Neural progenitor cell (in vitro differentiated cells): Measurements from ENCODE around the gene TAX1BP1. TPM values are rescaled to one million over a fixed set of nuclear protein-coding genes. Genes with fewer than 3 reads are reported as not detected.

Experiments
- DNase-seq: peaks from one replicate; pipeline ENCODE4 v3.0.0-alpha.2; 2016; ENCODE audit warnings: low spot score
- H2AFZ ChIP-seq: fragments of 200-600 bp; sonication (generic); replicated peaks from 2 replicates; pipeline ENCODE4 v1.6.1; 2016; ENCODE audit warnings: antibody characterized with exemption
- H3F3A ChIP-seq: fragments of 200-600 bp; sonication (generic); 2 replicates; pipeline ENCODE4 v1.6.1; 2016; ENCODE audit warnings: antibody characterized with exemption, low read depth
- H3K27ac ChIP-seq: fragments of 200-600 bp; sonication (generic); 2 replicates; pipeline ENCODE4 v1.5.1; 2016; ENCODE audit warnings: mild to moderate bottlenecking
- H3K27me3 ChIP-seq: fragments of 200-600 bp; sonication (generic); 2 replicates; pipeline ENCODE4 v1.6.1; 2016; ENCODE audit warnings: mild to moderate bottlenecking, moderate library complexity
- H3K36me3 ChIP-seq: fragments of 200-600 bp; sonication (generic); 2 replicates; pipeline ENCODE4 v1.5.1; 2016
- H3K4me1 ChIP-seq: fragments of 200-600 bp; sonication (generic); 2 replicates; pipeline ENCODE4 v1.6.1; 2016; ENCODE audit warnings: mixed run types
- H3K4me2 ChIP-seq: fragments of 200-600 bp; sonication (generic); 2 replicates; pipeline ENCODE4 v1.6.1; 2016
- H3K4me3 ChIP-seq: fragments of 200-600 bp; sonication (generic); 2 replicates; pipeline ENCODE4 v1.5.1; 2016
- H3K79me2 ChIP-seq: fragments of 200-600 bp; sonication (generic); 2 replicates; pipeline ENCODE4 v1.6.1; 2016; ENCODE audit warnings: low read depth
- H3K9ac ChIP-seq: fragments of 200-600 bp; sonication (generic); 2 replicates; pipeline ENCODE4 v1.6.1; 2016
- H3K9me3 ChIP-seq: fragments of 200-600 bp; sonication (generic); 2 replicates; pipeline ENCODE4 v1.5.1; 2016; ENCODE audit warnings: low read depth
- H4K20me1 ChIP-seq: fragments of 200-600 bp; sonication (generic); 2 replicates; pipeline ENCODE4 v1.6.1; 2016; ENCODE audit warnings: low read depth
- H3K27ac Mint-ChIP-seq: 3 replicates; pipeline ENCODE4 v1.8.0; 2021; ENCODE audit warnings: mixed read lengths
- H3K27me3 Mint-ChIP-seq: 2 replicates; pipeline ENCODE4 v1.8.0; 2022; ENCODE audit warnings: low read depth, mild to moderate bottlenecking, inconsistent platforms, moderate library complexity, mixed read lengths; ENCODE audit not compliant: insufficient read depth
- H3K36me3 Mint-ChIP-seq: 3 replicates; pipeline ENCODE4 v1.8.0; 2021; ENCODE audit warnings: mixed read lengths
- H3K4me1 Mint-ChIP-seq: 3 replicates; pipeline ENCODE4 v1.8.0; 2021; ENCODE audit warnings: mixed read lengths
- H3K4me3 Mint-ChIP-seq: 3 replicates; pipeline ENCODE4 v1.8.0; 2021; ENCODE audit warnings: mild to moderate bottlenecking, moderate library complexity, mixed read lengths
- H3K9me3 Mint-ChIP-seq: 3 replicates; pipeline ENCODE4 v1.8.0; 2020; ENCODE audit warnings: mixed read lengths
- EZH2 ChIP-seq: fragments of 200-600 bp; sonication (generic); IDR thresholded peaks from 2 replicates; pipeline ENCODE4 v1.6.1; 2017; ENCODE audit warnings: antibody characterized with exemption, mild to moderate bottlenecking, moderate library complexity
- EZH2phosphoT487 ChIP-seq: fragments of 200-600 bp; sonication (generic); IDR thresholded peaks from 2 replicates; pipeline ENCODE4 v1.6.1; 2017; ENCODE audit warnings: antibody characterized with exemption
- total RNA-seq: library from RNA; depleted of rRNA; stranded (reverse); fragments of >200 nt; gene quantifications from 2 replicates; pipeline ENCODE4 v1.2.3, GENCODE V29; 2015; ENCODE audit warnings: low replicate concordance
- TF ChIP-seq, protein P1 (sequence below): fragments of 200-600 bp; sonication (generic); IDR thresholded peaks from 2 replicates; pipeline ENCODE4 v1.5.1; 2017; ENCODE audit warnings: antibody characterized with exemption, mild to moderate bottlenecking

Gene TAX1BP1
- total RNA-seq, 1 donor from 2014 or later: 80.0 TPM

DNA sequence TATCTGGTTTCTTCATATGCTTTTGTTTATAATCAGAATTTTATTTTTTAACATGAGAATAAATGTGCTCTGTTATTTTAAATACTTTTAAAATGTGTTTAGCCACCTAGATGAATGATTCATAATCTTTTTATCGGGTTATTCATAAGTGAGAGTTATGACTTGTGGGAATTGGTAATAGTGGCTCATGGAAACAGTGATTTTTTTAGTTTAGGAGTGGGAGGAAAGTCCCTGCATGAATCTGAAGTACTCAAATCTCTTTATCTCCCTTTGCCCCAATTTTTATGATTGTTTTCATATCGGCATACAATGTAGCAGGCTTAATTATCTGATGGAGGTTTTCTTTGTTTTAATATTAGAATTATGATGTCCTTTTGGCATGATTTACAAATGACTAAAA lies 42.9 kb downstream of the TAX1BP1 start:
- H3K4me2 ChIP-seq: no peak overlapping the region
- H3K27me3 Mint-ChIP-seq: no peaks in the 10 kb centered on the region

DNA sequence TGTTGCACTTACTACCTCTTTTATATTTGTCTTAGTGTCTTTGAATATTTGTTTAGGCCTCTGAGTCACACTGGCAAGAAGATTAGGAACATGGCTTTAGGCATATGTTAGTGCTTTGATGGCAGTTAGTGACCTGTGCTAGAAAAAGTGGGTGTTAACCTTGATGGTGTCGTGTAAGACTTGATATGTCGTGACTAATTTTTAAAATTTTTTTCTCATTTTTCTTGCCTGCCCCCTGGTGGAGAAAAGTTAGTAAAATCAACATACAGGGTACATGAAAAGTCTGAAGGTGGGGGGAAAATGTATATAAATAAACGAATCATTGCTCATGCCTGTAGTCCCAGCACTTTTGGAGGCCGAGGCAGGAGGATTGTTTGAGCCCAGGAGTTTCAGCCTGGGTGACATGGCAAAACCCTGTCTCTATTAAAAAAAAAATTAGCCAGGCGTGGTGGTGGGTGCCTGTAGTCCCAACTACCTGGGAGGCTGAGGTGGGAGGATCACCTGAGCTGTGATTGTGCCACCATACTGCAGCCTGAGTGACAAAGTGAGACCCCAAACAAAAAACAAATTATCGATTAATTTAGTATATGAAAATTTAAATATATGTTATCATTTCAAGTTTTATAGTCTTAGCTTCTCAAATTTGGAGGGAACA lies 44.6 kb downstream of the TAX1BP1 start:
- Histone ChIP-seq H3K4me1 (no peaks in the 10 kb centered on the region), H3F3A (peaks cover 11% of the 10 kb centered on the region), H3K27me3 (no peaks in the 10 kb centered on the region), H3K9me3 (no peaks in the 10 kb centered on the region), H3K4me3 (no peak overlapping the region), H3K9ac (no peak overlapping the region), H3K4me2 (no peak overlapping the region), H3K36me3 (peaks cover 9% of the 10 kb centered on the region), H4K20me1 (no peaks in the 10 kb centered on the region), H2AFZ (no peak overlapping the region), H3K79me2 (no peaks in the 10 kb centered on the region), H3K27ac (no peak overlapping the region)
- no peak for TF ChIP-seq EZH2
- TF ChIP-seq, protein P1, sequence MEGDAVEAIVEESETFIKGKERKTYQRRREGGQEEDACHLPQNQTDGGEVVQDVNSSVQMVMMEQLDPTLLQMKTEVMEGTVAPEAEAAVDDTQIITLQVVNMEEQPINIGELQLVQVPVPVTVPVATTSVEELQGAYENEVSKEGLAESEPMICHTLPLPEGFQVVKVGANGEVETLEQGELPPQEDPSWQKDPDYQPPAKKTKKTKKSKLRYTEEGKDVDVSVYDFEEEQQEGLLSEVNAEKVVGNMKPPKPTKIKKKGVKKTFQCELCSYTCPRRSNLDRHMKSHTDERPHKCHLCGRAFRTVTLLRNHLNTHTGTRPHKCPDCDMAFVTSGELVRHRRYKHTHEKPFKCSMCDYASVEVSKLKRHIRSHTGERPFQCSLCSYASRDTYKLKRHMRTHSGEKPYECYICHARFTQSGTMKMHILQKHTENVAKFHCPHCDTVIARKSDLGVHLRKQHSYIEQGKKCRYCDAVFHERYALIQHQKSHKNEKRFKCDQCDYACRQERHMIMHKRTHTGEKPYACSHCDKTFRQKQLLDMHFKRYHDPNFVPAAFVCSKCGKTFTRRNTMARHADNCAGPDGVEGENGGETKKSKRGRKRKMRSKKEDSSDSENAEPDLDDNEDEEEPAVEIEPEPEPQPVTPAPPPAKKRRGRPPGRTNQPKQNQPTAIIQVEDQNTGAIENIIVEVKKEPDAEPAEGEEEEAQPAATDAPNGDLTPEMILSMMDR: peak; percentile 75
- Mint-ChIP-seq H3K9me3 (no peaks in the 10 kb centered on the region), H3K27me3 (no peaks in the 10 kb centered on the region), H3K27ac (no peak overlapping the region), H3K36me3 (peaks cover 6% of the 10 kb centered on the region), H3K4me3 (no peak overlapping the region), H3K4me1 (peaks cover 2% of the 10 kb centered on the region)
- peak; percentile 25 for DNase-seq

More for the DNA sequence above, 42.9 kb downstream of the TAX1BP1 start:
- H3K9me3 Mint-ChIP-seq: no peaks in the 10 kb centered on the region
- H3K27me3 ChIP-seq: no peaks in the 10 kb centered on the region
- peaks cover 6% of the 10 kb centered on the region for H3K36me3 Mint-ChIP-seq
- DNase-seq: no peak
- TF ChIP-seq EZH2phosphoT487: no peak
- TF ChIP-seq, protein P1: no peak
- TF ChIP-seq EZH2: no peak
- no peaks in the 10 kb centered on the region for H3K9me3 ChIP-seq
- H3F3A ChIP-seq: peaks cover 11% of the 10 kb centered on the region
- no peaks in the 10 kb centered on the region for H4K20me1 ChIP-seq
- H3K4me1 Mint-ChIP-seq: peaks cover 2% of the 10 kb centered on the region
- H3K4me3 ChIP-seq: no peak overlapping the region
- no peaks in the 10 kb centered on the region for H3K4me1 ChIP-seq
- H3K9ac ChIP-seq: no peak overlapping the region
- no peak overlapping the region for H3K4me3 Mint-ChIP-seq
- H3K36me3 ChIP-seq: peaks cover 8% of the 10 kb centered on the region
- H3K79me2 ChIP-seq: peaks cover 3% of the 10 kb centered on the region
- no peak overlapping the region for H3K27ac ChIP-seq
- no peak overlapping the region for H2AFZ ChIP-seq
- H3K27ac Mint-ChIP-seq: no peak overlapping the region

DNA sequence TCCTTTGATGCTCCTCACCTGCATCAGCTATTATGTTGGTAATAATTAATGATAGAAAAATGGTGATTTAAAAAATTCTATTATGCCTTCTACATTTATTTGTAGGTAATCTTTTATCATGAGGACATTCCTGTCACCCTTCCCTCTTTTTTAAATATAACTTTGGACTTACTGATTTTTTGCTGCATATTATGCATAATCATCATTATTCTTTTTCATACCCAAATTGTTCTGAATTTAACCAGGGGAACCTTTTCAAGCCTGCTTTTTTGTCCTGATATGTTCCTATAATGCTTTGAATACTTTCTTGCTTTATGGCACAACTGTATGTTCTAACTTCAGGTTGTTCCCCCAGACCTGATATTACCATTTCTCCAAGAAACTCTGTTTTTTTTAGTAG lies 48.5 kb downstream of the TAX1BP1 start:
- peaks cover 9% of the 10 kb centered on the region for H3K36me3 ChIP-seq
- H3K4me1 ChIP-seq: peaks cover 9% of the 10 kb centered on the region
- Mint-ChIP-seq H3K9me3 (no peaks in the 10 kb centered on the region), H3K4me1 (peaks cover 2% of the 10 kb centered on the region), H3K36me3 (peaks cover 12% of the 10 kb centered on the region), H3K27ac (no peak overlapping the region), H3K27me3 (no peaks in the 10 kb centered on the region), H3K4me3 (no peak overlapping the region)
- no peak overlapping the region for H3K27ac ChIP-seq
- H3K4me2 ChIP-seq: no peak overlapping the region
- TF ChIP-seq, protein P1: no peak
- TF ChIP-seq EZH2phosphoT487: no peak
- TF ChIP-seq EZH2: no peak
- no peak overlapping the region for H3K4me3 ChIP-seq
- no peak overlapping the region for H2AFZ ChIP-seq
- H3K9ac ChIP-seq: no peak overlapping the region
- no peaks in the 10 kb centered on the region for H3K9me3 ChIP-seq
- no peaks in the 10 kb centered on the region for H3K27me3 ChIP-seq
- H3K79me2 ChIP-seq: no peaks in the 10 kb centered on the region
- DNase-seq: no peak
- H3F3A ChIP-seq: peaks cover 7% of the 10 kb centered on the region
- no peaks in the 10 kb centered on the region for H4K20me1 ChIP-seq
